ENCODE data around the gene TSPYL1. TPM values are rescaled to one million over a fixed set of nuclear protein-coding genes. Genes with fewer than 3 reads are reported as not detected.

TSPYL1 gene
- total RNA-seq, 1 experiment from 2014 or later: 68.6 TPM

GRCh38 chr6:116279232-116280160, at the start of gene TSPYL1 (continued):
- no peak for TF ChIP-seq ZNF232 (CRISPR knock-in tag; IDR thresholded peaks at IDR 0.05)
- TF ChIP-seq EMX1 (CRISPR knock-in tag; IDR thresholded peaks at IDR 0.05): no peak
- TF ChIP-seq, protein P1, sequence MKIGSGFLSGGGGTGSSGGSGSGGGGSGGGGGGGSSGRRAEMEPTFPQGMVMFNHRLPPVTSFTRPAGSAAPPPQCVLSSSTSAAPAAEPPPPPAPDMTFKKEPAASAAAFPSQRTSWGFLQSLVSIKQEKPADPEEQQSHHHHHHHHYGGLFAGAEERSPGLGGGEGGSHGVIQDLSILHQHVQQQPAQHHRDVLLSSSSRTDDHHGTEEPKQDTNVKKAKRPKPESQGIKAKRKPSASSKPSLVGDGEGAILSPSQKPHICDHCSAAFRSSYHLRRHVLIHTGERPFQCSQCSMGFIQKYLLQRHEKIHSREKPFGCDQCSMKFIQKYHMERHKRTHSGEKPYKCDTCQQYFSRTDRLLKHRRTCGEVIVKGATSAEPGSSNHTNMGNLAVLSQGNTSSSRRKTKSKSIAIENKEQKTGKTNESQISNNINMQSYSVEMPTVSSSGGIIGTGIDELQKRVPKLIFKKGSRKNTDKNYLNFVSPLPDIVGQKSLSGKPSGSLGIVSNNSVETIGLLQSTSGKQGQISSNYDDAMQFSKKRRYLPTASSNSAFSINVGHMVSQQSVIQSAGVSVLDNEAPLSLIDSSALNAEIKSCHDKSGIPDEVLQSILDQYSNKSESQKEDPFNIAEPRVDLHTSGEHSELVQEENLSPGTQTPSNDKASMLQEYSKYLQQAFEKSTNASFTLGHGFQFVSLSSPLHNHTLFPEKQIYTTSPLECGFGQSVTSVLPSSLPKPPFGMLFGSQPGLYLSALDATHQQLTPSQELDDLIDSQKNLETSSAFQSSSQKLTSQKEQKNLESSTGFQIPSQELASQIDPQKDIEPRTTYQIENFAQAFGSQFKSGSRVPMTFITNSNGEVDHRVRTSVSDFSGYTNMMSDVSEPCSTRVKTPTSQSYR (CRISPR knock-in tag; IDR thresholded peaks at IDR 0.05): no peak
- TF ChIP-seq ZNF317 (CRISPR knock-in tag; IDR thresholded peaks at IDR 0.05; ENCODE audit: borderline replicate concordance, low read depth): peak; percentile 9; the same call in 1 of the 2 replicates
- TF ChIP-seq MAX (CRISPR knock-in tag; IDR thresholded peaks at IDR 0.05): peak; percentile 69
- no peak for TF ChIP-seq PRRX2 (CRISPR knock-in tag; IDR thresholded peaks at IDR 0.05)
- TF ChIP-seq, protein P2, sequence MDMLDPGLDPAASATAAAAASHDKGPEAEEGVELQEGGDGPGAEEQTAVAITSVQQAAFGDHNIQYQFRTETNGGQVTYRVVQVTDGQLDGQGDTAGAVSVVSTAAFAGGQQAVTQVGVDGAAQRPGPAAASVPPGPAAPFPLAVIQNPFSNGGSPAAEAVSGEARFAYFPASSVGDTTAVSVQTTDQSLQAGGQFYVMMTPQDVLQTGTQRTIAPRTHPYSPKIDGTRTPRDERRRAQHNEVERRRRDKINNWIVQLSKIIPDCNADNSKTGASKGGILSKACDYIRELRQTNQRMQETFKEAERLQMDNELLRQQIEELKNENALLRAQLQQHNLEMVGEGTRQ (CRISPR knock-in tag; IDR thresholded peaks at IDR 0.05): no peak
- no peak; the same call in 1 of the 2 replicates for TF ChIP-seq JUN (CRISPR knock-in tag; IDR thresholded peaks at IDR 0.05)
- TF ChIP-seq HMGXB4 (CRISPR knock-in tag; IDR thresholded peaks at IDR 0.05): peak; percentile 65
- TF ChIP-seq MYBL2 (CRISPR knock-in tag; IDR thresholded peaks at IDR 0.05): peak; percentile 43; the same call in 1 of the 2 replicates
- TF ChIP-seq ZSCAN18 (CRISPR knock-in tag; IDR thresholded peaks at IDR 0.05): no peak
- TF ChIP-seq NFATC4 (CRISPR knock-in tag; IDR thresholded peaks at IDR 0.05): no peak
- TF ChIP-seq NFE2L1 (CRISPR knock-in tag; IDR thresholded peaks at IDR 0.05): peak; percentile 43; the same call in 1 of the 2 replicates
- TF ChIP-seq, protein P3, sequence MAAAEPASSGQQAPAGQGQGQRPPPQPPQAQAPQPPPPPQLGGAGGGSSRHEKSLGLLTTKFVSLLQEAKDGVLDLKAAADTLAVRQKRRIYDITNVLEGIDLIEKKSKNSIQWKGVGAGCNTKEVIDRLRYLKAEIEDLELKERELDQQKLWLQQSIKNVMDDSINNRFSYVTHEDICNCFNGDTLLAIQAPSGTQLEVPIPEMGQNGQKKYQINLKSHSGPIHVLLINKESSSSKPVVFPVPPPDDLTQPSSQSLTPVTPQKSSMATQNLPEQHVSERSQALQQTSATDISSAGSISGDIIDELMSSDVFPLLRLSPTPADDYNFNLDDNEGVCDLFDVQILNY (CRISPR knock-in tag; IDR thresholded peaks at IDR 0.05): peak; percentile 71; the same call in 1 of the 2 replicates

DNA sequence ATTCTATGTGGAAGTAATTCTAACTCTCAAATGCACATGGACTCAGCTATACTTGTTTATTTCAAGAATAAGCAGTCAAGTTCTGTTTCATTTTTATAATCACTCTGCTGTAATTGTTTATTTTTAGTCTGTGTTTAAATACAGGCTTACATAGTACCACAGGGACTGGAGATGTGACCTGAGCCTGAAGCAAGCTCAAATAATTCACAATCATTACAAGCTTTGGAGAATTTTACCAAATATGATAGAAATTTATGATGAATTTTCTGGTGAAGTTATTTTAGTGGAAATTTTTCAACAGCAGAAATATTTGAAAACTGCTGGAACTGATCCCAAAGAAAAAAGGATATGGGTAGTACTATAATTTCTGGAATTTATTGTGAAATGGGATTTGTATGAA, 49.4 kb upstream of the TSPYL1 start:
- peaks cover 55% of the 10 kb centered on the region for H3K4me1 Mint-ChIP-seq
- TF ChIP-seq GTF2I (CRISPR knock-in tag; conservative IDR thresholded peaks at IDR 0.05): no peak
- TF ChIP-seq ZNF138 (CRISPR knock-in tag; conservative IDR thresholded peaks at IDR 0.05): no peak
- peaks cover 19% of the 10 kb centered on the region for H3K9me3 Mint-ChIP-seq
- CTCF ChIA-PET: no interaction called here
- 0 out of 2 replicates have a peak overlapping the region, but pooled peaks have one; percentile 33 for H3K27ac Mint-ChIP-seq
- DNase-seq (ENCODE audit: low spot score) (no peak), ATAC-seq (no peak)
- no peak overlapping the region for H3K4me3 Mint-ChIP-seq
- POLR2A ChIA-PET: no interaction called here
- no peaks in the 10 kb centered on the region for H3K27me3 Mint-ChIP-seq (ENCODE audit: low read depth)
- H3K36me3 Mint-ChIP-seq: peaks cover 17% of the 10 kb centered on the region
